NOMO-1 (cell line): ENCODE data around the gene SMYD3.

Source experiments
- DNase-seq, 2 experiments: peaks; one replicate each; lab custom pipeline; 2025; ENCODE audit not compliant: unreplicated experiment in 2 of 2; lab: John Stamatoyannopoulos, UW

The SMYD3 gene

GRCh38 chr1:245939756-245940345, 567.2 kb downstream of the SMYD3 start:
- no peak for DNase-seq

- DNase-seq: no peak
Measured at GRCh38 chr1:245938046-245938435, 569.0 kb downstream of the SMYD3 start.

GRCh38 chr1:245937316-245938045, 569.6 kb downstream of the SMYD3 start:
- DNase-seq: no peak

- DNase-seq: no peak
Measured at GRCh38 chr1:245934409-245934808, 572.7 kb downstream of the SMYD3 start.

GRCh38 chr1:245933431-245934045, 573.5 kb downstream of the SMYD3 start:
- DNase-seq: no peak

GRCh38 chr1:245932302-245932972, 574.6 kb downstream of the SMYD3 start:
- DNase-seq: no peak

GRCh38 chr1:245931450-245931849, 575.6 kb downstream of the SMYD3 start:
- DNase-seq: no peak

- no peak for DNase-seq
Measured at GRCh38 chr1:245929224-245929623, 577.9 kb downstream of the SMYD3 start.

- no peak for DNase-seq
Measured at GRCh38 chr1:245926888-245927287, 580.2 kb downstream of the SMYD3 start.

GRCh38 chr1:245923215-245923614, 583.9 kb downstream of the SMYD3 start:
- no peak for DNase-seq

- no peak for DNase-seq
Measured at GRCh38 chr1:245921417-245921816, 585.7 kb downstream of the SMYD3 start.

GRCh38 chr1:245917403-245917802, 589.7 kb downstream of the SMYD3 start:
- DNase-seq: no peak

GRCh38 chr1:245915841-245916240, 591.2 kb downstream of the SMYD3 start:
- DNase-seq: no peak

- no peak for DNase-seq
Measured at GRCh38 chr1:245915406-245915805, 591.7 kb downstream of the SMYD3 start.

- no peak for DNase-seq
Measured at GRCh38 chr1:245908543-245908942, 598.5 kb downstream of the SMYD3 start.

- DNase-seq: no peak
Measured at GRCh38 chr1:245906207-245906606, 600.9 kb downstream of the SMYD3 start.

GRCh38 chr1:245903851-245904250, 603.2 kb downstream of the SMYD3 start:
- no peak for DNase-seq

- no peak for DNase-seq
Measured at GRCh38 chr1:245901565-245901964, 605.5 kb downstream of the SMYD3 start.

GRCh38 chr1:245901037-245901436, 606.0 kb downstream of the SMYD3 start:
- DNase-seq: peak in 1 of 2 experiments; percentile 83

- no peak for DNase-seq
Measured at GRCh38 chr1:245898581-245898980, 608.5 kb downstream of the SMYD3 start.

- DNase-seq: no peak
Measured at GRCh38 chr1:245896258-245896657, 610.8 kb downstream of the SMYD3 start.
